HG02678 (cell line): Measurements from ENCODE around the gene KRT7.
"Not testable (repeated sequence)": the region's sequence is repeated elsewhere in the genome, so short reads cannot be mapped to it uniquely, and the experiment has no call there.

Experiments used
- ATAC-seq: cut with Tn5 transposase; IDR thresholded peaks from one replicate; pipeline ENCODE4 v1.9.1; 2021; ENCODE audit warnings: mild to moderate bottlenecking, moderate library complexity; ENCODE audit not compliant: unreplicated experiment

The KRT7 gene

GRCh38 chr12:52274521-52275120, 41.6 kb downstream of the KRT7 start, which contains the start of gene KRT86:
Gene KRT86, plus strand, starts transcription at chr12:52274645. Its CDS starts 27,272 bp downstream, at chr12:52301917.
- ATAC-seq: no peak

- no peak for ATAC-seq
Observed at GRCh38 chr12:52275686-52276085, 42.6 kb downstream of the KRT7 start.

- no peak for ATAC-seq
Observed at GRCh38 chr12:52277486-52278245, 44.6 kb downstream of the KRT7 start.

GRCh38 chr12:52278575-52279421, 45.8 kb downstream of the KRT7 start:
- peak; percentile 81 for ATAC-seq

- no peak for ATAC-seq
Observed at GRCh38 chr12:52279422-52280318, 46.6 kb downstream of the KRT7 start.

GRCh38 chr12:52280319-52280795, 47.3 kb downstream of the KRT7 start:
- no peak for ATAC-seq

GRCh38 chr12:52280796-52281560, 47.9 kb downstream of the KRT7 start:
- no peak for ATAC-seq

- no peak for ATAC-seq
Observed at GRCh38 chr12:52284562-52285171, 51.6 kb downstream of the KRT7 start.

GRCh38 chr12:52285172-52285745, 52.2 kb downstream of the KRT7 start:
- no peak for ATAC-seq

GRCh38 chr12:52285851-52286530, 52.9 kb downstream of the KRT7 start:
- no peak for ATAC-seq

- ATAC-seq: not testable (repeated sequence)
Observed at GRCh38 chr12:52286857-52287785, 54.1 kb downstream of the KRT7 start.

GRCh38 chr12:52287816-52288805, 55.1 kb downstream of the KRT7 start:
- peak; percentile 95 for ATAC-seq

GRCh38 chr12:52290483-52291134, 57.6 kb downstream of the KRT7 start:
- not testable (repeated sequence) for ATAC-seq

GRCh38 chr12:52291267-52291935, 58.4 kb downstream of the KRT7 start, which contains the start of gene KRT81:
Gene KRT81, minus strand, starts transcription at chr12:52291534. Its CDS starts 69 bp downstream, at chr12:52291465.
- ATAC-seq: no peak

GRCh38 chr12:52293926-52294325, 60.9 kb downstream of the KRT7 start:
- ATAC-seq: no peak
